GM12878 (cell line): ENCODE measurements around the gene PRELID2.

Experiments
- CBX3 ChIP-seq: fragments of 200-600 bp; sonication (generic); IDR thresholded peaks from 2 replicates; pipeline ENCODE4 v1.6.1; 2016; ENCODE audit warnings: low read depth, borderline replicate concordance
- EGR1 ChIP-seq, 2 experiments: IDR thresholded peaks; 1 replicate in 1 of 2; 2 replicates in 1 of 2; pipeline ENCODE4 v1.6.1; 2011 to 2012; ENCODE audit warnings: low read depth in 2 of 2, low read length in 2 of 2, borderline replicate concordance in 1 of 2, mild to moderate bottlenecking in 1 of 2, moderate library complexity in 1 of 2
- EZH2 ChIP-seq: IDR thresholded peaks from 2 replicates; pipeline ENCODE4 v1.6.1; 2012; ENCODE audit warnings: low read depth, mild to moderate bottlenecking, control low read depth, inconsistent platforms, low read length, borderline replicate concordance; ENCODE audit not compliant: control insufficient read depth
- FOXM1 ChIP-seq: IDR thresholded peaks from 2 replicates; pipeline ENCODE4 v1.6.1; 2012; ENCODE audit warnings: low read depth, mild to moderate bottlenecking, inconsistent platforms, low read length, moderate library complexity
- KDM1A ChIP-seq: fragments of 200-600 bp; sonication (generic); IDR thresholded peaks from 2 replicates; pipeline ENCODE4 v1.6.1; 2016; ENCODE audit warnings: borderline replicate concordance
- POLR2A ChIP-seq: IDR thresholded peaks from 2 replicates; pipeline ENCODE4 v1.6.1; 2011; ENCODE audit warnings: low read depth, mild to moderate bottlenecking, low read length
- ZNF217 ChIP-seq: fragments of 450-650 bp; IDR thresholded peaks from 2 replicates; pipeline ENCODE4 v1.6.1; 2017; ENCODE audit warnings: antibody characterized with exemption, mild to moderate bottlenecking
- TF ChIP-seq, protein P1 (sequence below), 3 experiments: IDR thresholded peaks in 2 of 3; conservative IDR thresholded peaks in 1 of 3; 2 replicates each; pipeline ENCODE4 v1.5.1; 2011; ENCODE audit warnings: low read depth in 3 of 3, low read length in 3 of 3, mild to moderate bottlenecking in 3 of 3, control low read depth in 2 of 3, moderate library complexity in 2 of 3, inconsistent platforms in 1 of 3, mixed read lengths in 1 of 3; ENCODE audit not compliant: control insufficient read depth in 2 of 3, insufficient read depth in 1 of 3; ENCODE audit errors: extremely low read depth in 1 of 3
- TF ChIP-seq, protein P2 (sequence below): IDR thresholded peaks from 2 replicates; pipeline ENCODE4 v1.6.1; 2011; ENCODE audit warnings: low read depth, mild to moderate bottlenecking, low read length, moderate library complexity, borderline replicate concordance; ENCODE audit errors: extremely low read depth
- TF ChIP-seq, protein P3 (sequence below): fragments of 450-650 bp; IDR thresholded peaks from 2 replicates; pipeline ENCODE4 v1.6.1; 2014; ENCODE audit warnings: mild to moderate bottlenecking
- TF ChIP-seq, protein P4 (sequence below): IDR thresholded peaks from 2 replicates; pipeline ENCODE4 v1.6.1; 2012; ENCODE audit warnings: improper control_type of control experiment, low read depth, low read length; ENCODE audit not compliant: insufficient replicate concordance

- TF ChIP-seq, protein P1, sequence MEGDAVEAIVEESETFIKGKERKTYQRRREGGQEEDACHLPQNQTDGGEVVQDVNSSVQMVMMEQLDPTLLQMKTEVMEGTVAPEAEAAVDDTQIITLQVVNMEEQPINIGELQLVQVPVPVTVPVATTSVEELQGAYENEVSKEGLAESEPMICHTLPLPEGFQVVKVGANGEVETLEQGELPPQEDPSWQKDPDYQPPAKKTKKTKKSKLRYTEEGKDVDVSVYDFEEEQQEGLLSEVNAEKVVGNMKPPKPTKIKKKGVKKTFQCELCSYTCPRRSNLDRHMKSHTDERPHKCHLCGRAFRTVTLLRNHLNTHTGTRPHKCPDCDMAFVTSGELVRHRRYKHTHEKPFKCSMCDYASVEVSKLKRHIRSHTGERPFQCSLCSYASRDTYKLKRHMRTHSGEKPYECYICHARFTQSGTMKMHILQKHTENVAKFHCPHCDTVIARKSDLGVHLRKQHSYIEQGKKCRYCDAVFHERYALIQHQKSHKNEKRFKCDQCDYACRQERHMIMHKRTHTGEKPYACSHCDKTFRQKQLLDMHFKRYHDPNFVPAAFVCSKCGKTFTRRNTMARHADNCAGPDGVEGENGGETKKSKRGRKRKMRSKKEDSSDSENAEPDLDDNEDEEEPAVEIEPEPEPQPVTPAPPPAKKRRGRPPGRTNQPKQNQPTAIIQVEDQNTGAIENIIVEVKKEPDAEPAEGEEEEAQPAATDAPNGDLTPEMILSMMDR (IDR thresholded peaks at IDR 0.05 in 2 of 3, conservative IDR thresholded peaks at IDR 0.05 in 1 of 3; ENCODE audit: control insufficient read depth in 2 of 3, extremely low read depth in 1 of 3, insufficient read depth in 1 of 3, low read depth in 3 of 3, low read length in 3 of 3): no peak
- TF ChIP-seq ZNF217 (no peak), EGR1 (IDR thresholded peaks at IDR 0.05; ENCODE audit: borderline replicate concordance in 1 of 2, low read depth in 2 of 2, low read length in 2 of 2) (no peak), POLR2A (no peak), KDM1A (no peak), EZH2 (no peak), CBX3 (no peak), FOXM1 (no peak)
- TF ChIP-seq, protein P2, sequence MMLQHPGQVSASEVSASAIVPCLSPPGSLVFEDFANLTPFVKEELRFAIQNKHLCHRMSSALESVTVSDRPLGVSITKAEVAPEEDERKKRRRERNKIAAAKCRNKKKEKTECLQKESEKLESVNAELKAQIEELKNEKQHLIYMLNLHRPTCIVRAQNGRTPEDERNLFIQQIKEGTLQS: no peak
- TF ChIP-seq, protein P3, sequence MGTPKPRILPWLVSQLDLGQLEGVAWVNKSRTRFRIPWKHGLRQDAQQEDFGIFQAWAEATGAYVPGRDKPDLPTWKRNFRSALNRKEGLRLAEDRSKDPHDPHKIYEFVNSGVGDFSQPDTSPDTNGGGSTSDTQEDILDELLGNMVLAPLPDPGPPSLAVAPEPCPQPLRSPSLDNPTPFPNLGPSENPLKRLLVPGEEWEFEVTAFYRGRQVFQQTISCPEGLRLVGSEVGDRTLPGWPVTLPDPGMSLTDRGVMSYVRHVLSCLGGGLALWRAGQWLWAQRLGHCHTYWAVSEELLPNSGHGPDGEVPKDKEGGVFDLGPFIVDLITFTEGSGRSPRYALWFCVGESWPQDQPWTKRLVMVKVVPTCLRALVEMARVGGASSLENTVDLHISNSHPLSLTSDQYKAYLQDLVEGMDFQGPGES: no peak
- TF ChIP-seq, protein P4, sequence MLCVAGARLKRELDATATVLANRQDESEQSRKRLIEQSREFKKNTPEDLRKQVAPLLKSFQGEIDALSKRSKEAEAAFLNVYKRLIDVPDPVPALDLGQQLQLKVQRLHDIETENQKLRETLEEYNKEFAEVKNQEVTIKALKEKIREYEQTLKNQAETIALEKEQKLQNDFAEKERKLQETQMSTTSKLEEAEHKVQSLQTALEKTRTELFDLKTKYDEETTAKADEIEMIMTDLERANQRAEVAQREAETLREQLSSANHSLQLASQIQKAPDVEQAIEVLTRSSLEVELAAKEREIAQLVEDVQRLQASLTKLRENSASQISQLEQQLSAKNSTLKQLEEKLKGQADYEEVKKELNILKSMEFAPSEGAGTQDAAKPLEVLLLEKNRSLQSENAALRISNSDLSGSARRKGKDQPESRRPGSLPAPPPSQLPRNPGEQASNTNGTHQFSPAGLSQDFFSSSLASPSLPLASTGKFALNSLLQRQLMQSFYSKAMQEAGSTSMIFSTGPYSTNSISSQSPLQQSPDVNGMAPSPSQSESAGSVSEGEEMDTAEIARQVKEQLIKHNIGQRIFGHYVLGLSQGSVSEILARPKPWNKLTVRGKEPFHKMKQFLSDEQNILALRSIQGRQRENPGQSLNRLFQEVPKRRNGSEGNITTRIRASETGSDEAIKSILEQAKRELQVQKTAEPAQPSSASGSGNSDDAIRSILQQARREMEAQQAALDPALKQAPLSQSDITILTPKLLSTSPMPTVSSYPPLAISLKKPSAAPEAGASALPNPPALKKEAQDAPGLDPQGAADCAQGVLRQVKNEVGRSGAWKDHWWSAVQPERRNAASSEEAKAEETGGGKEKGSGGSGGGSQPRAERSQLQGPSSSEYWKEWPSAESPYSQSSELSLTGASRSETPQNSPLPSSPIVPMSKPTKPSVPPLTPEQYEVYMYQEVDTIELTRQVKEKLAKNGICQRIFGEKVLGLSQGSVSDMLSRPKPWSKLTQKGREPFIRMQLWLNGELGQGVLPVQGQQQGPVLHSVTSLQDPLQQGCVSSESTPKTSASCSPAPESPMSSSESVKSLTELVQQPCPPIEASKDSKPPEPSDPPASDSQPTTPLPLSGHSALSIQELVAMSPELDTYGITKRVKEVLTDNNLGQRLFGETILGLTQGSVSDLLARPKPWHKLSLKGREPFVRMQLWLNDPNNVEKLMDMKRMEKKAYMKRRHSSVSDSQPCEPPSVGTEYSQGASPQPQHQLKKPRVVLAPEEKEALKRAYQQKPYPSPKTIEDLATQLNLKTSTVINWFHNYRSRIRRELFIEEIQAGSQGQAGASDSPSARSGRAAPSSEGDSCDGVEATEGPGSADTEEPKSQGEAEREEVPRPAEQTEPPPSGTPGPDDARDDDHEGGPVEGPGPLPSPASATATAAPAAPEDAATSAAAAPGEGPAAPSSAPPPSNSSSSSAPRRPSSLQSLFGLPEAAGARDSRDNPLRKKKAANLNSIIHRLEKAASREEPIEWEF: no peak
These were observed 111.6 kb downstream of the PRELID2 start for GRCh38 chr5:145723516-145723915.
